ENCODE results near the gene FGD3.

FGD3 gene

GRCh38 chr9:93076792-93077128 lies 129.4 kb downstream of the FGD3 start:
- TF ChIP-seq CTCF (IDR thresholded peaks at IDR 0.05; ENCODE audit: low read depth, low read length, missing control alignments): no peak
- H3K4me3 ChIP-seq (replicated peaks; ENCODE audit: low read depth, low read length): no peak overlapping the region
- no peak for DNase-seq (ENCODE audit: extremely low read depth, low read depth)

- no peak overlapping the region for H3K4me3 ChIP-seq (replicated peaks; ENCODE audit: low read depth, low read length)
- no peak for DNase-seq (ENCODE audit: extremely low read depth, low read depth)
Measured at GRCh38 chr9:93077367-93077766, 130.0 kb downstream of the FGD3 start.

GRCh38 chr9:93077811-93078210 lies 130.5 kb downstream of the FGD3 start:
- DNase-seq (ENCODE audit: extremely low read depth, low read depth): no peak
- H3K4me3 ChIP-seq (replicated peaks; ENCODE audit: low read depth, low read length): no peak overlapping the region
- TF ChIP-seq CTCF (IDR thresholded peaks at IDR 0.05; ENCODE audit: low read depth, low read length, missing control alignments): no peak

More at GRCh38 chr9:93077367-93077766, 130.0 kb downstream of the FGD3 start:
- TF ChIP-seq CTCF (IDR thresholded peaks at IDR 0.05; ENCODE audit: low read depth, low read length, missing control alignments): no peak

GRCh38 chr9:93079371-93079770 lies 132.0 kb downstream of the FGD3 start:
- H3K4me3 ChIP-seq (replicated peaks; ENCODE audit: low read depth, low read length): no peak overlapping the region
- DNase-seq (ENCODE audit: extremely low read depth, low read depth): no peak
- TF ChIP-seq CTCF (IDR thresholded peaks at IDR 0.05; ENCODE audit: low read depth, low read length, missing control alignments): no peak

GRCh38 chr9:93080406-93080805 lies 133.1 kb downstream of the FGD3 start:
- DNase-seq (ENCODE audit: extremely low read depth, low read depth): no peak
- TF ChIP-seq CTCF (IDR thresholded peaks at IDR 0.05; ENCODE audit: low read depth, low read length, missing control alignments): no peak
- no peak overlapping the region for H3K4me3 ChIP-seq (replicated peaks; ENCODE audit: low read depth, low read length)

- no peak for DNase-seq (ENCODE audit: extremely low read depth, low read depth)
- no peak overlapping the region for H3K4me3 ChIP-seq (replicated peaks; ENCODE audit: low read depth, low read length)
- TF ChIP-seq CTCF (IDR thresholded peaks at IDR 0.05; ENCODE audit: low read depth, low read length, missing control alignments): no peak
Measured at GRCh38 chr9:93081081-93081529, 133.8 kb downstream of the FGD3 start.

- DNase-seq (ENCODE audit: extremely low read depth, low read depth): peak; percentile 74
- H3K4me3 ChIP-seq (replicated peaks; ENCODE audit: low read depth, low read length): no peak overlapping the region
- no peak for TF ChIP-seq CTCF (IDR thresholded peaks at IDR 0.05; ENCODE audit: low read depth, low read length, missing control alignments)
Measured at GRCh38 chr9:93081931-93082330, 134.6 kb downstream of the FGD3 start.

Data from HFF-Myc (cell line).